Bone marrow (tissue), 2 donors: ENCODE measurements around the gene PRR5L.

ENCODE experiments used
- DNase-seq, 2 donors: peaks; one replicate each; lab custom pipeline; 2025; lab: John Stamatoyannopoulos, UW

PRR5L gene

GRCh38 chr11:36326524-36327419, 30.7 kb downstream of the PRR5L start:
- DNase-seq, result no peak

- no peak for DNase-seq
Observed at GRCh38 chr11:36328966-36329673, 33.0 kb downstream of the PRR5L start.

- DNase-seq, result no peak
Observed at GRCh38 chr11:36330411-36330810, 34.3 kb downstream of the PRR5L start.

GRCh38 chr11:36333468-36333867, 37.4 kb downstream of the PRR5L start:
- DNase-seq, result no peak

GRCh38 chr11:36333897-36334296, 37.8 kb downstream of the PRR5L start:
- DNase-seq, result no peak

GRCh38 chr11:36339888-36340287, 43.8 kb downstream of the PRR5L start:
- no peak for DNase-seq

GRCh38 chr11:36340897-36341296, 44.8 kb downstream of the PRR5L start:
- no peak for DNase-seq

- DNase-seq, result no peak
Observed at GRCh38 chr11:36341915-36342314, 45.8 kb downstream of the PRR5L start.

- DNase-seq, result no peak
Observed at GRCh38 chr11:36342327-36342726, 46.2 kb downstream of the PRR5L start.

- DNase-seq, result no peak
Observed at GRCh38 chr11:36343436-36343835, 47.3 kb downstream of the PRR5L start.

GRCh38 chr11:36345084-36345511, 49.0 kb downstream of the PRR5L start:
- DNase-seq, result no peak

GRCh38 chr11:36345535-36346141, 49.5 kb downstream of the PRR5L start:
- DNase-seq, result no peak

- DNase-seq, result no peak
Observed at GRCh38 chr11:36346562-36347383, 50.7 kb downstream of the PRR5L start.

- no peak for DNase-seq
Observed at GRCh38 chr11:36347384-36347906, 51.4 kb downstream of the PRR5L start.

GRCh38 chr11:36349351-36350136, 53.5 kb downstream of the PRR5L start:
- no peak for DNase-seq

GRCh38 chr11:36350137-36350513, 54.0 kb downstream of the PRR5L start:
- no peak for DNase-seq

- DNase-seq, result no peak
Observed at GRCh38 chr11:36352922-36353321, 56.8 kb downstream of the PRR5L start.

GRCh38 chr11:36354221-36355003, 58.3 kb downstream of the PRR5L start:
- DNase-seq, result no peak

GRCh38 chr11:36356201-36356600, 60.1 kb downstream of the PRR5L start:
- DNase-seq, result peak in 1 of 2 donors; percentile 66

- no peak for DNase-seq
Observed at GRCh38 chr11:36357831-36358230, 61.7 kb downstream of the PRR5L start.
